ENCODE results near the gene TIMM10B. TPM values are rescaled to one million over a fixed set of nuclear protein-coding genes. Genes with fewer than 3 reads are reported as not detected.
A peak's percentile ranks its signal among the peaks of the same experiment; 100 is the strongest.

TIMM10B gene
- total RNA-seq, 1 experiment from 2014 or later: 24.7 TPM

- DNase-seq (ENCODE audit: low read depth): no peak
Observed at GRCh38 chr11:6472934-6473333, 8.4 kb upstream of the TIMM10B start.

GRCh38 chr11:6473451-6474412 lies 7.6 kb upstream of the TIMM10B start, which contains the start of gene TRIM3:
Gene TRIM3, minus strand, starts transcription at chr11:6473941. Its CDS starts 8,246 bp downstream, at chr11:6465695.
- DNase-seq (ENCODE audit: low read depth): peak; percentile 90

- no peak for DNase-seq (ENCODE audit: low read depth)
Observed at GRCh38 chr11:6474413-6474792, 6.9 kb upstream of the TIMM10B start.

GRCh38 chr11:6474806-6475500 lies 6.3 kb upstream of the TIMM10B start:
- DNase-seq (ENCODE audit: low read depth): no peak

GRCh38 chr11:6475936-6476335 lies 5.4 kb upstream of the TIMM10B start:
- DNase-seq (ENCODE audit: low read depth): no peak

GRCh38 chr11:6476571-6476970 lies 4.7 kb upstream of the TIMM10B start:
- no peak for DNase-seq (ENCODE audit: low read depth)

- DNase-seq (ENCODE audit: low read depth): no peak
Observed at GRCh38 chr11:6480299-6480914, 894 bp upstream of the TIMM10B start.

GRCh38 chr11:6481924-6482275 lies 599 bp downstream of the TIMM10B start:
- DNase-seq (ENCODE audit: low read depth): no peak

GRCh38 chr11:6482441-6482840 lies 1.1 kb downstream of the TIMM10B start:
- DNase-seq (ENCODE audit: low read depth): no peak

- no peak for DNase-seq (ENCODE audit: low read depth)
Observed at GRCh38 chr11:6483015-6483414, 1.7 kb downstream of the TIMM10B start.

- DNase-seq (ENCODE audit: low read depth): no peak
Observed at GRCh38 chr11:6485661-6486060, 4.4 kb downstream of the TIMM10B start.

GRCh38 chr11:6486256-6486655 lies 5.0 kb downstream of the TIMM10B start:
- DNase-seq (ENCODE audit: low read depth): no peak

GRCh38 chr11:6486938-6487337 lies 5.6 kb downstream of the TIMM10B start:
- no peak for DNase-seq (ENCODE audit: low read depth)

- no peak for DNase-seq (ENCODE audit: low read depth)
Observed at GRCh38 chr11:6488342-6488741, 7.0 kb downstream of the TIMM10B start.

GRCh38 chr11:6488821-6489220 lies 7.5 kb downstream of the TIMM10B start:
- DNase-seq (ENCODE audit: low read depth): no peak

- no peak for DNase-seq (ENCODE audit: low read depth)
Observed at GRCh38 chr11:6489306-6489705, 8.0 kb downstream of the TIMM10B start.

GRCh38 chr11:6497069-6497839 lies 16.0 kb downstream of the TIMM10B start, which contains the start of gene DNHD1:
Gene DNHD1, plus strand, starts transcription at chr11:6497280. Its CDS starts 936 bp downstream, at chr11:6498216.
- no peak for DNase-seq (ENCODE audit: low read depth)

- DNase-seq (ENCODE audit: low read depth): no peak
Observed at GRCh38 chr11:6498121-6498520, 16.8 kb downstream of the TIMM10B start.

- no peak for DNase-seq (ENCODE audit: low read depth)
Observed at GRCh38 chr11:6498544-6498943, 17.2 kb downstream of the TIMM10B start.

GRCh38 chr11:6502382-6502781 lies 21.1 kb downstream of the TIMM10B start:
- DNase-seq (ENCODE audit: low read depth): no peak

GRCh38 chr11:6504166-6504565 lies 22.9 kb downstream of the TIMM10B start:
- DNase-seq (ENCODE audit: low read depth): no peak

Measured in Daoy (cell line).